Stimulated activated CD4-positive, alpha-beta T cell treated with anti-CD3 and anti-CD28 coated beads, TNF-alpha, amount 100 ng/mL, for 1 hour (primary cell): ENCODE data around the gene NRIP3.
"Not testable (repeated sequence)": the region's sequence is repeated elsewhere in the genome, so short reads cannot be mapped to it uniquely, and the experiment has no call there.

ENCODE experiments used
- DNase-seq, 3 donors: peaks; one replicate each; pipeline ENCODE4 v3.0.0-alpha.2; 2020; ENCODE audit warnings: low read depth in 3 of 3, low spot score in 1 of 3

Gene NRIP3

GRCh38 chr11:8973121-8973520, 30.7 kb downstream of the NRIP3 start:
- no peak for DNase-seq

DNA sequence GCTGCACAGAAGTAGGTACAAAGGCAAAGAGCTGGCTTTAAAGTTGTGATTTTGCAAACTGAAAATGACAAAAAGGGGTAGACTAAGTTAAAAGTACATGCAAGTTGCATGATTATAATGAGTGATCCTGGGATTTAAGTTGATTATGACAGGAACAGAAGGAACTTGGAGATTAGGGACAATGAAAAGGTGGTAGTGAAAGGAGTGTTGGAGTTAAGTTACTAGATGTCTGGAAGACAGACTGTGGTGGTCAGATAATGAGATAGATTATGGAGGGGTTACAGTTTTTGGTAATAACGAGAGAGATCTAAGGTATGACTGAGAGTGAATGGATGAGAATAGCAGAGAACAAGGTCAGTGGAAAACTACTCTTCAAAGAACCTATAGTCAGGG, 31.9 kb downstream of the NRIP3 start:
- DNase-seq, result no peak

GRCh38 chr11:8971196-8971923, 32.4 kb downstream of the NRIP3 start:
- no peak for DNase-seq

DNA sequence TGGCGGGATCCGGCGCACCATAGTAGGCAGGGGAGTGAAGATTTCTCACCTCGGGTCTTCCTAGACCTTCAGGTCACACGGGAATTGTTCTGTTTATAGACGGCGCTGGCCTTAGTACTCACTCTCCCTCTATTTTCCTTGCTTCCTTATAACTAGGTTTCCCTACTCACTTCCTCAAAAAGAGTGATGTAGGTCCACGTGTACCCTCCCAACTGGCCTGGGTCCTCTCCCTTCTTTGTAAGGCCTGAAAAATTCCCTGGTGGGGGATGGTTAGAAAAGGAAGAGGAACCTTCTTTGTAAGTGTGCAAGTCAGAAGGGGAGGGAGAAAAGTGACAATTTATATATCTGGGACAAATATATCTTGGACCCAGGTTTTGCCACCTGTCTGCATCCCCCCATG, 36.6 kb downstream of the NRIP3 start:
- no peak for DNase-seq

DNA sequence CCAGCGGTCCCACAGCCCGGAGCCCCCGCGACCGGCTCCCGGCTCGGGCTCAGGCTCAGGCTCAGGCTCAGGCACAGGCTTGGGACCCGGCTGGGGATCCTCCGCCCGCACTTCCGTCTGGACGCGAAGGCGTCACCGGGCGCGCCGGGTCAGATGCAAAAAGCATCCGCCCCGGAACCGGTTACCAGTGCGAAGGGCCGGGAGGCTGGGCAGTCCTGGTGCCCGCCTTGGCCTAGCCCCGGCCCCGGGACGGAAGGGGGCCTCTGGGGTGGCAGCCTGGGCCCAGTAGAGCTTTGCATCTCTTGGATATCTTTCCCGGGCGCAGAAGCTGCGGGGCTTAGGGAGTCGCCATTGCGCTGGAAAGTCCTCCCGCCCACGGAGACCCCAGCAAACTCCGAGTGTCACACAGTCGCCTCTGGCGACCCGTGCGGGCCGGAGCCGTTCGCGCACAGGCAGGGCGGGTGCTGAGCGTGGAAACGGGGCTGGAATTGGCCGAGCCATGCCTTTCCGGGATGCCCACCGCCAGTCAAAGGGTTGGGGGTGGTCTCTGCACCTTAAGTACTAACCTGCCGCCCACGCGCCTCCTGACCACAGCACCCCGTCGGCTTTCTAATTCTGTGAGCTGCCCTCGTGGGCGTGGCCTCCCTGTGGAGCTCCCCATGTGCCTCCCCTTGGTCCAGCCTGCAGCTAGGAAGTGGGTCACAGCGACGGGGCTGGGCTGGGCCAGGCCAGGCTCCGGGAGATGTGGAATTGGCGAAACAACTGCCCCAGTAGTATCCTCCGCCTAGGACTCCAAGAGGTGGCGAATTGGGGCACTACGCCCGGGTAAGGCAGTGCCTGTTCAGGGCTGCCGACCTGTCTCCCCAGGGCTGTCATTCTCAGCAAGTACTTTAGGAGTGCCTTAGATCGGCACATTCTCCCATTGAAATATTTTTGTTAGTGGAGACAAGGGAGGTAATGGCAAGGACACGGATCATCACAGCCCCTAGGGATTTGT, 39.2 kb downstream of the NRIP3 start, which contains the start of gene TMEM9B:
Gene TMEM9B (minus strand): TSS at position 119 of the 997 bp plus-strand sequence. CDS start 129 bp downstream, outside the sequence.
- DNase-seq, result peak; percentile 24 to 63 (median 37)

DNA sequence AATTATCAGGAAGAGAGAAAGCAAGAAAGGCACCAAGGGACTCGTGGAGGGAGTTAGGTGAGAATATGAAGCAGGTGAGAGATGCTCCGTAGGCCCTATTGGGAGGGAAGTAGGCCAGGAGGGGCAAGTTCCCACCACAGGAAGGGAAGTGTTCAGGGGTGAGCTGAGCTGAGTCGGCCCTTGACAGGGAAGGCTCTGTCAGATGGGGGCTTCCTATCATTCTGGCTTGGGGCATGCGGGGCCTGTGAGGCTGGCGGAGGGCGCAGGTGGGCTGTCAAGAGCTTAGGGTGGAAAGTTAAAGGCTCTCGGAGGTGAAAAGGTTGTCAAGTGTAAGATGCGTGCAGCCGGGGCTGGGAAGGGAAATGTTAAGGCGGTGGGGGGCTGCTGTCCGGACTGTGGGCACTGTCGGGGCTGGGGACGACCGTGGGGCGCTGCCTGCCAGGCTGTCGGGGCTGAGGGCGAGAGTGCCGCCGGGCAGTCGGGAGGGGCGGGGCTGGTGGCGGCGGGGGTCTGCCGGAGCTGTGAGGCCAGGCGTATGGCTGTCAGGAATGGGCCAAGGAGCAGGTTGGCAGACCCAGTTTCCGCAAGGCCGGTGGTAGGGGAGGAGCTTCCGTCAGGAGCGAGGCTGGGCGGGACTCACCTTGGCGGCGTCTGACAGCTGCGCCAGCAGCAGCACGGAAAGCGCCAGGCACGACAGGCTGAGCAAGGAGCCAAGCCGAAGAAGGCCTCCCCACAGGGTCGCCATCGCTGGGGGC, 40.1 kb downstream of the NRIP3 start:
- DNase-seq, result peak; percentile 36 to 54 (median 38)

DNA sequence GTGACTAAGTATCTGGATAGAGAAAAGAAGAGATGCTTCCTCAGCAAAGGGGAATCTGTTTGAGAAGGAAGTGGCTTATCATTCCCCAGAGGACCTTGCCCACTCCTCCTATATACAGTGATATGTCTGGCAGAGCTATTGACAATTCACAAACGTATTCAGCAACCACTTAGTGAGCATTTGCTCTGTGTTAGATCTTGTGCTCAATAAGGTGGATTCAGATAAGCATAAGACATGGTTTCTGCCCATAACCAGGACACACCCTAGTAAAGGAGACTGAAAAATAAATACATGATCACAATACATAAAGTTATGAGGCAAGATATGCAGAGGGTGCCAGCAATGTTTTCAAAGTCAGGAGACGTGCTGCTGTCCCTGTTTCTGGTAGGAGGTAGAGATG, 41.0 kb downstream of the NRIP3 start:
- no peak for DNase-seq

- DNase-seq, result no peak
Measured at GRCh38 chr11:8961401-8961800, 42.4 kb downstream of the NRIP3 start.

- no peak for DNase-seq
Measured at GRCh38 chr11:8959546-8960166, 44.1 kb downstream of the NRIP3 start.

DNA sequence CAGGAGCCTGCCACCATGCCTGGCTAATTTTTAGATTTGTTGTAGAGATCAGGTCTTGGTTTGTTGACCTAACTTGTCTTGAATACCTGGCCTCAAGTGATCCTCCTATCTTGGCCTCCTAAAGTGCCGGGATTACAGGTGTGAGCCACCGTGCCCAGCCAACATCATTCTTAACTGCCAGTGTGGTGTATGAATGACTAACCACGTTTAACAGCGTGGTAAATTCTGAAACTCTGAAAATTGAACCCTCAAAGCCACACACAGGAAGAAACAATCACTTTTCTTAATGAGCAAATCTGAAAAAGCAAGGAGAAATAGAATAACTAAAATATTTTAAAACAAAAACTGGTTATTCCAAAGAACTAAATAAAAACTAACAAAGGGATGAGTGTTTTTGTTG, 46.9 kb downstream of the NRIP3 start:
- no peak for DNase-seq

DNA sequence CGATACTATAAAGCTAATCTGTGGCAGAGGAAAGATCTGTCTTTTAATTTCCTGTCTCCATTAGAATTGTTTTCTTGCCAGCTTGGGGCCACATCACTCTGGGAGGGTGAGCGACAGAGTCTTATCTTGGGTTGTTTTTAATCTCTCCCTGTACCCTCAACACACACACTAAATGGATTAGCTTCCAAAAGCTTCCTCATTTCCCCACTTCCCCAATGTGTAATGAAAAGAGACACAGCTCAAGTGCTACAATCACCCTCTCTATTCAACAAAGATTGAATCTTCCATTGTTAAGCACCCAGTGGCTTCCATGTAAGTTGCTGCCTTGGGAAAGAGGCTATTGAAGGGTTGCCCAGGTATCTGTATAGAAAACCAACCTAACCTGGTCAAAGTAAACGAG, 54.9 kb downstream of the NRIP3 start:
- no peak for DNase-seq

DNA sequence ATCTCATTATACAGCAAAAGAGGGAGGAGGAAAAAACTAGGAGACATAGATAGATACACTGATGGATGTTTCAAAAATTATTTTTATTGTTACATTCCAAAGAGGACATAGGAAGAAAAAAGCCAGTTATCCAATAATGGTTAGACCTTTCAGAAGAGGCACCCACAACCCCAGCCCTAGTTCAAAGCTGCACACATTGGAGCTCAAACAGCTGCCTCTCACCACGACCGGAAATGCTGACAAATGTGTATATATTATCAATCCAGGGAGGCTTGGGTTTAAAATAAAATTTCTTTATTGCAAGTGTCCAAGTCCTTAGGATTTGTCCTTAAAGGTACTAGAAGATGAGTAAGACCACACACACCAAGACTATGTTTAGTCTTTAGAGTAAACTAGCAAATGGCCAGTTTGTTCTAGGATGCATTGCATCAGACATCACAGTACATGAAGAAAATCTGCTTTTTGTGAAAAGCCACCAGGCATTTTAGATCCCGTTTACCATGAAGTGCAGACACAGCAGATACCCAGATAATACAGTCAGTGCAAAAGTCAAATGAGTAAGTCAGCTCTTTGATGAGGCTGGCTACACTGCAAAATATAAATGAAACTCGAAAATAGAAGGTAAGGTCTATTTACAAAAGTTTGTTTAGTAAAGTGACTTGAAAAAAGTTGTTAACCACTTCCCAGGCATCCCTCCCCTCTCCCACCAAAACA, 56.4 kb downstream of the NRIP3 start:
- DNase-seq, result no peak

GRCh38 chr11:8942518-8943066, 61.2 kb downstream of the NRIP3 start, which contains the start of gene ASCL3:
ASCL3 (minus strand) TSS chr11:8943016; CDS start chr11:8938161, 4,855 bp downstream.
- no peak for DNase-seq

DNA sequence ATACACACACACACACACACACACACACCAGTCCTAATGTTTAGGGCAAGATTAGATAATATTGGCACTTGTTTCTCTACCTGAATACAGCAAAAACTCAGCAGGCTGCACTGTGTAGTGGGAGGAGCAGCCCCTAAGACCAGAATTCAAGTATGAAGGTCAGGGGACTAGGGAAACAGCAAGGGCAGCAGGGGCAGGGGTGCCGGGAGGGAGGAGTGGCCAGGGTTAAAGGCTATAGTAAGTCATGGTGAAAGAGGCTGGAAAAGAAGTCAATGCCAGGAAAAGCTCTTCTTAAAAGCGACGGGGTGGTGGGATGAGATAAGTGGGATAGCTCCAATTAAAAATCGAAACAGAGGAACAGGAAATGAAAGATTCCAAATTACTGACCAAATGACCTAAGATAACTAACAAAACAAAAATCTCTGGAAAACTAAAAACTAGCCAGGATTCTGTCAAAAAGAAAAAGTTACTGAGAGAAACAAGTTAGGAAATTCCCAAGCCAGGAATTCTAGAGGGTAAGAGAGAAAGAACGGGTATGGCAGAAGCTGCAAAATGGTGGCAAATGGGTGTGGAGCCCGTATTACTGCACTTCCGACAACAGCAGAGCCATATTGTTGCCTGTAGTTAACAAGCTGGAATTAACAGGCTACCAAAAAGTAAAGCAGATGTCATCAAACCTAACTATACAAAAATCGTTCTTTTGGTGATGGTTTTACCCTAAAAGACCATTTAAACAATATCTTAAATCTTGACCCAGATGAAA, 62.3 kb downstream of the NRIP3 start:
- DNase-seq, result no peak

DNA sequence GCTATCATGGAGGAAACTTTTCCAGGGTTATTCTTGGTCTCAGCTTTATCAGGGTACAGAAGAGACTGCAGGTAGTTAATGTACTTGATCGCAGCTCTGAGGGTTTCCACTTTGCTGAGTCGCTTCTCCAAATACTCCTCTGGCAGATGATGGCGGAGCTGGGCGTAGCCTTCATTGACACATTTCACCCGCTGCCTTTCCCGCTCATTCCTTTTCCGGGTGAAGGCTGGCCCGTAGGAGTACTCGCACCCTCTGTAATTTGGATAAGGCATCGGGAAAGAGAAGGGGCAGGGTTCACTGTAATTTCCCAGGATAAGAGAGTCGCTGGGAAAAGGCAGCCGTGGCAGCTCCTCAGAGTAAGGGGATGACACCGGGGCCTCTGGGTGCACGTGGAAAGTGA, 66.1 kb downstream of the NRIP3 start:
- no peak for DNase-seq

- no peak for DNase-seq
Measured at GRCh38 chr11:8937159-8937558, 66.6 kb downstream of the NRIP3 start.

DNA sequence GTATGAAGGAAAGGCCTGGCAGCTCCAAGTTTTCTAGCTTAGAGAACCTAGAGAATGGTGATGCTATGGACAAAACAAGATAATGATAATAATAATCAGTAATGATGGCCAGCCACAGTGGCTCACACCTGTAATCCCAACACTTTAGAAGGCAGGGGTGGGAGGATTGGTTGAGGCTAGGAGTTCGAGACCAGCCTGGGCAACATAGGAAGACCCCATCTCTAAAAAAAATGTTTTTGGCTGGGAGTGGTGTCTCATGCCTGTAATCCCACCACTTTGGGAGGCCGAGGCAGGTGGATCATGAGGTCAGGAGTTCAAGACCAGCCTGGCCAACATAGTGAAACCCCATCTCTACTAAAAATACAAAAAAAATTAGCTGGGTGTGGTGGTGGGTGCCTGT, 68.0 kb downstream of the NRIP3 start:
- not testable (repeated sequence) for DNase-seq

GRCh38 chr11:8934742-8935488, 68.9 kb downstream of the NRIP3 start:
- no peak for DNase-seq
